ENCODE data around the gene NEDD9. TPM values are rescaled to one million over a fixed set of nuclear protein-coding genes. Genes with fewer than 3 reads are reported as not detected.

NEDD9 gene
- total and polyA plus RNA-seq, 2 experiments from 2014 or later, result 4.4 to 13.0 TPM

DNA sequence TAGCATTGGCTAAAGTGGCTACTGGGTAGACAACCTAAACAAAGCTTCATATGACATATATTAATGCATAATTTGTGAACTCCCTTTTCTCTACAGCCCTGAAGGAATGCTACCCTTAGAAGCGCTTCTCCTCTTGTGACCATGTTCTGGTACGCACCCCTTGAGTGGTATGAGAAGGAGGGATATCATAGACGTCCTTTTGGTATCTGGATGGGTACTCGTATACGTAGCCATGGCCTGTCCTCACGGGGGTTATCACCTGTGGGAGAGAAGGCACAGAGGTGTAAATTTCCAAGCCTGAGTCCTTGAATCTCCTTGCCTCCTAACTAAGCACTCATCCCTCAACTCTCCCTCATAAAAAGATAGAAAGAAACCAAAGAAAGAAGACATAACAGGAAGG is 39.0 kb downstream of the NEDD9 start:
- H3K27ac Mint-ChIP-seq, result no peak overlapping the region
- peaks cover 42% of the 10 kb centered on the region for H3K4me1 ChIP-seq (ENCODE audit: insufficient read depth)

DNA sequence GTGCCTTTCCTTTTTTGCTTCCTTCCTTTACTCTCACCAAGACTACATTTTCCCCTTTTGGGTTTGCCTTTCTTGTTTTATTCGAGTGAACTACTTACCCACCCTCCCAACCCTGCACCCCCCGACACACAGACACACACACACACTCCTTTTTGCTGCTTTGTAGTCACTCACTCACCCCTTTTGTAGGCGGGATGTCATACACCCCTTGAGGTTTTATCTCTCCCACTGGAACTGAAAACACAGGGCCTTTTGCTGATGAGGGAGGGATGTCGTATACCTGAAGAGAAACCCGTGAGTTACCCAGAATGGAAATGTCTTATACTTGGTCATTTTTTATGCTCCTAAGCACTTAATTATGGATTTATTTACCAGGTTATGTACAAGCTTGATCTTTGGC is 40.3 kb downstream of the NEDD9 start:
- H3K9me2 ChIP-seq (ENCODE audit: insufficient read depth), result no peaks in the 10 kb centered on the region
- H3F3A ChIP-seq (replicated peaks; ENCODE audit: low read depth), result no peaks in the 10 kb centered on the region; the same call in 1 of the 2 replicates
- H3K27ac ChIP-seq (ENCODE audit: low read depth), result no peak overlapping the region
- Mint-ChIP-seq H3K4me3 (no peak overlapping the region), H3K27ac (0 out of 2 replicates have a peak overlapping the region, but pooled peaks have one; percentile 70), H3K27me3 (ENCODE audit: insufficient read depth, low read depth, poor library complexity) (peaks cover 2% of the 10 kb centered on the region), H3K36me3 (ENCODE audit: low read depth) (peaks cover 48% of the 10 kb centered on the region), H3K9me3 (peaks cover 8% of the 10 kb centered on the region; the same call in 2 of the 3 replicates), H3K4me1 (peaks cover 39% of the 10 kb centered on the region)
- ATAC-seq (no peak), DNase-seq (ENCODE audit: low spot score) (no peak)
- H2AFZ ChIP-seq, result no peak overlapping the region
- H3K4me2 ChIP-seq, result no peak overlapping the region
- no peak overlapping the region for H3K4me3 ChIP-seq
- H4K20me1 ChIP-seq (replicated peaks; ENCODE audit: insufficient read depth), result no peaks in the 10 kb centered on the region
- no peaks in the 10 kb centered on the region for H3K79me2 ChIP-seq (replicated peaks; ENCODE audit: insufficient read depth)
- no peaks in the 10 kb centered on the region for H3K27me3 ChIP-seq (ENCODE audit: insufficient read depth)
- H3K36me3 ChIP-seq (ENCODE audit: insufficient read depth), result peaks cover 8% of the 10 kb centered on the region; the same call in 1 of the 2 replicates
- H3K4me1 ChIP-seq (ENCODE audit: insufficient read depth), result peaks cover 29% of the 10 kb centered on the region
- TF ChIP-seq STAT1 (IDR thresholded peaks at IDR 0.05; ENCODE audit: unreplicated experiment) (no peak), EZH2phosphoT487 (IDR thresholded peaks at IDR 0.05; ENCODE audit: unreplicated experiment) (no peak), JUNB (IDR thresholded peaks at IDR 0.05; ENCODE audit: unreplicated experiment) (no peak), EZH2 (IDR thresholded peaks at IDR 0.05; ENCODE audit: low read depth, unreplicated experiment) (no peak), POLR2AphosphoS5 (IDR thresholded peaks at IDR 0.05; ENCODE audit: low read depth) (no peak), ZNF114 (CRISPR knock-in tag; IDR thresholded peaks at IDR 0.05) (no peak), NANOG (IDR thresholded peaks at IDR 0.05; ENCODE audit: borderline replicate concordance) (no peak), ZNF331 (CRISPR knock-in tag; IDR thresholded peaks at IDR 0.05; ENCODE audit: low read depth) (no peak), CREB1 (CRISPR knock-in tag; IDR thresholded peaks at IDR 0.05; ENCODE audit: low read depth) (no peak)
- TF ChIP-seq, protein P1, sequence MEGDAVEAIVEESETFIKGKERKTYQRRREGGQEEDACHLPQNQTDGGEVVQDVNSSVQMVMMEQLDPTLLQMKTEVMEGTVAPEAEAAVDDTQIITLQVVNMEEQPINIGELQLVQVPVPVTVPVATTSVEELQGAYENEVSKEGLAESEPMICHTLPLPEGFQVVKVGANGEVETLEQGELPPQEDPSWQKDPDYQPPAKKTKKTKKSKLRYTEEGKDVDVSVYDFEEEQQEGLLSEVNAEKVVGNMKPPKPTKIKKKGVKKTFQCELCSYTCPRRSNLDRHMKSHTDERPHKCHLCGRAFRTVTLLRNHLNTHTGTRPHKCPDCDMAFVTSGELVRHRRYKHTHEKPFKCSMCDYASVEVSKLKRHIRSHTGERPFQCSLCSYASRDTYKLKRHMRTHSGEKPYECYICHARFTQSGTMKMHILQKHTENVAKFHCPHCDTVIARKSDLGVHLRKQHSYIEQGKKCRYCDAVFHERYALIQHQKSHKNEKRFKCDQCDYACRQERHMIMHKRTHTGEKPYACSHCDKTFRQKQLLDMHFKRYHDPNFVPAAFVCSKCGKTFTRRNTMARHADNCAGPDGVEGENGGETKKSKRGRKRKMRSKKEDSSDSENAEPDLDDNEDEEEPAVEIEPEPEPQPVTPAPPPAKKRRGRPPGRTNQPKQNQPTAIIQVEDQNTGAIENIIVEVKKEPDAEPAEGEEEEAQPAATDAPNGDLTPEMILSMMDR (conservative IDR thresholded peaks at IDR 0.05; ENCODE audit: low read depth in 2 of 2), result no peak
- TF ChIP-seq, protein P2, sequence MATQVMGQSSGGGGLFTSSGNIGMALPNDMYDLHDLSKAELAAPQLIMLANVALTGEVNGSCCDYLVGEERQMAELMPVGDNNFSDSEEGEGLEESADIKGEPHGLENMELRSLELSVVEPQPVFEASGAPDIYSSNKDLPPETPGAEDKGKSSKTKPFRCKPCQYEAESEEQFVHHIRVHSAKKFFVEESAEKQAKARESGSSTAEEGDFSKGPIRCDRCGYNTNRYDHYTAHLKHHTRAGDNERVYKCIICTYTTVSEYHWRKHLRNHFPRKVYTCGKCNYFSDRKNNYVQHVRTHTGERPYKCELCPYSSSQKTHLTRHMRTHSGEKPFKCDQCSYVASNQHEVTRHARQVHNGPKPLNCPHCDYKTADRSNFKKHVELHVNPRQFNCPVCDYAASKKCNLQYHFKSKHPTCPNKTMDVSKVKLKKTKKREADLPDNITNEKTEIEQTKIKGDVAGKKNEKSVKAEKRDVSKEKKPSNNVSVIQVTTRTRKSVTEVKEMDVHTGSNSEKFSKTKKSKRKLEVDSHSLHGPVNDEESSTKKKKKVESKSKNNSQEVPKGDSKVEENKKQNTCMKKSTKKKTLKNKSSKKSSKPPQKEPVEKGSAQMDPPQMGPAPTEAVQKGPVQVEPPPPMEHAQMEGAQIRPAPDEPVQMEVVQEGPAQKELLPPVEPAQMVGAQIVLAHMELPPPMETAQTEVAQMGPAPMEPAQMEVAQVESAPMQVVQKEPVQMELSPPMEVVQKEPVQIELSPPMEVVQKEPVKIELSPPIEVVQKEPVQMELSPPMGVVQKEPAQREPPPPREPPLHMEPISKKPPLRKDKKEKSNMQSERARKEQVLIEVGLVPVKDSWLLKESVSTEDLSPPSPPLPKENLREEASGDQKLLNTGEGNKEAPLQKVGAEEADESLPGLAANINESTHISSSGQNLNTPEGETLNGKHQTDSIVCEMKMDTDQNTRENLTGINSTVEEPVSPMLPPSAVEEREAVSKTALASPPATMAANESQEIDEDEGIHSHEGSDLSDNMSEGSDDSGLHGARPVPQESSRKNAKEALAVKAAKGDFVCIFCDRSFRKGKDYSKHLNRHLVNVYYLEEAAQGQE (IDR thresholded peaks at IDR 0.05; ENCODE audit: unreplicated experiment), result no peak
- TF ChIP-seq, protein P3, sequence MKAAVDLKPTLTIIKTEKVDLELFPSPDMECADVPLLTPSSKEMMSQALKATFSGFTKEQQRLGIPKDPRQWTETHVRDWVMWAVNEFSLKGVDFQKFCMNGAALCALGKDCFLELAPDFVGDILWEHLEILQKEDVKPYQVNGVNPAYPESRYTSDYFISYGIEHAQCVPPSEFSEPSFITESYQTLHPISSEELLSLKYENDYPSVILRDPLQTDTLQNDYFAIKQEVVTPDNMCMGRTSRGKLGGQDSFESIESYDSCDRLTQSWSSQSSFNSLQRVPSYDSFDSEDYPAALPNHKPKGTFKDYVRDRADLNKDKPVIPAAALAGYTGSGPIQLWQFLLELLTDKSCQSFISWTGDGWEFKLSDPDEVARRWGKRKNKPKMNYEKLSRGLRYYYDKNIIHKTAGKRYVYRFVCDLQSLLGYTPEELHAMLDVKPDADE (IDR thresholded peaks at IDR 0.05), result no peak

More for the DNA sequence above, 39.0 kb downstream of the NEDD9 start:
- Histone ChIP-seq H3K27me3 (ENCODE audit: insufficient read depth) (no peaks in the 10 kb centered on the region), H3F3A (replicated peaks; ENCODE audit: low read depth) (no peaks in the 10 kb centered on the region; the same call in none of the 2 replicates), H3K36me3 (ENCODE audit: insufficient read depth) (peaks cover 8% of the 10 kb centered on the region; the same call in 1 of the 2 replicates), H3K4me3 (no peak overlapping the region), H2AFZ (no peak overlapping the region), H4K20me1 (replicated peaks; ENCODE audit: insufficient read depth) (no peaks in the 10 kb centered on the region), H3K27ac (ENCODE audit: low read depth) (peak overlapping the region; percentile 34), H3K9me2 (ENCODE audit: insufficient read depth) (no peaks in the 10 kb centered on the region), H3K79me2 (replicated peaks; ENCODE audit: insufficient read depth) (no peaks in the 10 kb centered on the region), H3K4me2 (no peak overlapping the region)
- Mint-ChIP-seq H3K4me1 (peaks cover 52% of the 10 kb centered on the region), H3K27me3 (ENCODE audit: insufficient read depth, low read depth, poor library complexity) (peaks cover 2% of the 10 kb centered on the region), H3K36me3 (ENCODE audit: low read depth) (peaks cover 43% of the 10 kb centered on the region), H3K9me3 (peaks cover 8% of the 10 kb centered on the region; the same call in 2 of the 3 replicates), H3K4me3 (no peak overlapping the region; the same call in 2 of the 3 replicates)
- DNase-seq (ENCODE audit: low spot score) (no peak), ATAC-seq (no peak)
- no peak for TF ChIP-seq EZH2phosphoT487 (IDR thresholded peaks at IDR 0.05; ENCODE audit: unreplicated experiment)
- no peak for TF ChIP-seq CREB1 (CRISPR knock-in tag; IDR thresholded peaks at IDR 0.05; ENCODE audit: low read depth)
- TF ChIP-seq POLR2AphosphoS5 (IDR thresholded peaks at IDR 0.05; ENCODE audit: low read depth), result no peak

Data from GM23338 (cell line).